AG09319 (cell line): Measurements from ENCODE around the gene HRH4.

Experiments
- DNase-seq: peaks from one replicate; pipeline ENCODE4 v3.0.0-alpha.2; 2010; ENCODE audit warnings: low read depth; ENCODE audit errors: extremely low read depth
- CTCF ChIP-seq: IDR thresholded peaks from 2 replicates; pipeline ENCODE4 v1.5.1; 2011; ENCODE audit warnings: low read depth, mild to moderate bottlenecking, inconsistent platforms, low read length, moderate library complexity

Gene HRH4

GRCh38 chr18:24494586-24494985, 34.1 kb downstream of the HRH4 start:
- no peak for TF ChIP-seq CTCF
- no peak for DNase-seq

- DNase-seq: no peak
- TF ChIP-seq CTCF: no peak
These were observed 36.8 kb downstream of the HRH4 start for GRCh38 chr18:24497031-24497754.

- TF ChIP-seq CTCF: no peak
- no peak for DNase-seq
These were observed 39.4 kb downstream of the HRH4 start for GRCh38 chr18:24499814-24500213.

GRCh38 chr18:24500217-24500616, 39.8 kb downstream of the HRH4 start:
- no peak for DNase-seq
- TF ChIP-seq CTCF: no peak

GRCh38 chr18:24500766-24501165, 40.3 kb downstream of the HRH4 start:
- DNase-seq: no peak
- TF ChIP-seq CTCF: no peak

GRCh38 chr18:24502667-24503523, 42.5 kb downstream of the HRH4 start:
- DNase-seq: no peak
- TF ChIP-seq CTCF: no peak

GRCh38 chr18:24504401-24504800, 44.0 kb downstream of the HRH4 start:
- DNase-seq: no peak
- no peak for TF ChIP-seq CTCF
